Measurements from ENCODE around the gene PLEKHM2. TPM values are rescaled to one million over a fixed set of nuclear protein-coding genes. Genes with fewer than 3 reads are reported as not detected.

PLEKHM2 gene
- total RNA-seq, 1 donor from 2014 or later = 60.6 TPM

DNA sequence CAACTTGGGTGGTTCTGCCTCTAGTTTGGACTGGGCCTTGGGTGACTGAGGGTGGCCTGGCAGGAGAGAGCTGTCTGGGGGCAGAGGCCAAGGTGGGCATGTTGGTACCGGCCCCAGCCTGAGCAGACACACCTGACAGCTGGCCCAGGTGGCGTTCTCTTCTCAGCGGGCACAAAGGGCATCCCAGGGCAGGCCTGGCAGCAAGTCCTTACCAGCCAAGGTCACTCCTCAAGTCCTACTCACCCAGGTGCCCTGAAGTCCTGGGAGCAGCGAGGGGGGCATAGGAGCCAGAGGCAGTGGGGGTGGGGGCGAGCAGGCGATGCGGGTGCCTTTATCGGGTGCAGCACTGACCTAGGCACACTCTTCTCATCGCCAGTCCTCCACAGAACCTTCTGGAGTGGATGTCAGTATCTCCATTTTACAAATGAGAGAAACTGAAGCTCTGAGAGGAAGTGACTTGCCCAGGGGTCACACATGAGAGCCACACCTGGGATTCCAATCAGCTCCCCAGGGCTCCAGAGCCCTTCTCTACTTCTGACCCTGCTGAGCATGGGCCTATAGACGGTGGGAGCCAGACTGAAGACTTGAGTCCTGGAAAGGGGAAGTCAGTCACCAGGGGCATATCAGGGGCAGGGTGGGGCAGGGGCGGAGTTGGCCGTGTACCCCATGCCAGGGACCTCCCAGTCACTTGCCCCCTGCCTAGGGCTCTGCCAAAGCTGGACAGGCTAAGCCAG, 51.4 kb downstream of the PLEKHM2 start:
- Mint-ChIP-seq H3K27ac (no peak overlapping the region), H3K4me1 (no peaks in the 10 kb centered on the region), H3K4me3 (no peak overlapping the region), H3K36me3 (peaks cover 4% of the 10 kb centered on the region), H3K9me3 (no peaks in the 10 kb centered on the region), H3K27me3 (ENCODE audit: low read depth) (no peaks in the 10 kb centered on the region)
- no peak for DNase-seq (ENCODE audit: low spot score in 2 of 2, unreplicated experiment in 2 of 2)
- TF ChIP-seq, protein P1, sequence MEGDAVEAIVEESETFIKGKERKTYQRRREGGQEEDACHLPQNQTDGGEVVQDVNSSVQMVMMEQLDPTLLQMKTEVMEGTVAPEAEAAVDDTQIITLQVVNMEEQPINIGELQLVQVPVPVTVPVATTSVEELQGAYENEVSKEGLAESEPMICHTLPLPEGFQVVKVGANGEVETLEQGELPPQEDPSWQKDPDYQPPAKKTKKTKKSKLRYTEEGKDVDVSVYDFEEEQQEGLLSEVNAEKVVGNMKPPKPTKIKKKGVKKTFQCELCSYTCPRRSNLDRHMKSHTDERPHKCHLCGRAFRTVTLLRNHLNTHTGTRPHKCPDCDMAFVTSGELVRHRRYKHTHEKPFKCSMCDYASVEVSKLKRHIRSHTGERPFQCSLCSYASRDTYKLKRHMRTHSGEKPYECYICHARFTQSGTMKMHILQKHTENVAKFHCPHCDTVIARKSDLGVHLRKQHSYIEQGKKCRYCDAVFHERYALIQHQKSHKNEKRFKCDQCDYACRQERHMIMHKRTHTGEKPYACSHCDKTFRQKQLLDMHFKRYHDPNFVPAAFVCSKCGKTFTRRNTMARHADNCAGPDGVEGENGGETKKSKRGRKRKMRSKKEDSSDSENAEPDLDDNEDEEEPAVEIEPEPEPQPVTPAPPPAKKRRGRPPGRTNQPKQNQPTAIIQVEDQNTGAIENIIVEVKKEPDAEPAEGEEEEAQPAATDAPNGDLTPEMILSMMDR (IDR thresholded peaks at IDR 0.05; ENCODE audit: unreplicated experiment) = no peak

GRCh38 chr1:15736038-15736891, 52.1 kb downstream of the PLEKHM2 start, which contains the start of gene SLC25A34:
SLC25A34 (plus strand) TSS chr1:15736258; CDS start chr1:15736486, 228 bp downstream.
- Mint-ChIP-seq H3K27ac (no peak within 1 kb of the TSS), H3K36me3 (peaks cover 4% of the 10 kb centered on the region), H3K4me3 (no peak within 1 kb of the TSS), H3K4me1 (peaks cover under 1% of the 10 kb centered on the region), H3K27me3 (ENCODE audit: low read depth) (no peaks in the 10 kb centered on the region), H3K9me3 (no peaks in the 10 kb centered on the region)
- TF ChIP-seq, protein P1 (IDR thresholded peaks at IDR 0.05; ENCODE audit: unreplicated experiment) = no peak
- no peak for DNase-seq (ENCODE audit: low spot score in 2 of 2, unreplicated experiment in 2 of 2)

GRCh38 chr1:15736892-15737261, 52.8 kb downstream of the PLEKHM2 start:
- H3K4me1 Mint-ChIP-seq = peaks cover 5% of the 10 kb centered on the region
- no peaks in the 10 kb centered on the region for H3K27me3 Mint-ChIP-seq (ENCODE audit: low read depth)
- no peak overlapping the region for H3K27ac Mint-ChIP-seq
- no peak overlapping the region for H3K4me3 Mint-ChIP-seq
- no peaks in the 10 kb centered on the region for H3K9me3 Mint-ChIP-seq
- H3K36me3 Mint-ChIP-seq = peaks cover 3% of the 10 kb centered on the region
- DNase-seq (ENCODE audit: low spot score in 2 of 2, unreplicated experiment in 2 of 2) = no peak
- TF ChIP-seq, protein P1 (IDR thresholded peaks at IDR 0.05; ENCODE audit: unreplicated experiment) = no peak

DNA sequence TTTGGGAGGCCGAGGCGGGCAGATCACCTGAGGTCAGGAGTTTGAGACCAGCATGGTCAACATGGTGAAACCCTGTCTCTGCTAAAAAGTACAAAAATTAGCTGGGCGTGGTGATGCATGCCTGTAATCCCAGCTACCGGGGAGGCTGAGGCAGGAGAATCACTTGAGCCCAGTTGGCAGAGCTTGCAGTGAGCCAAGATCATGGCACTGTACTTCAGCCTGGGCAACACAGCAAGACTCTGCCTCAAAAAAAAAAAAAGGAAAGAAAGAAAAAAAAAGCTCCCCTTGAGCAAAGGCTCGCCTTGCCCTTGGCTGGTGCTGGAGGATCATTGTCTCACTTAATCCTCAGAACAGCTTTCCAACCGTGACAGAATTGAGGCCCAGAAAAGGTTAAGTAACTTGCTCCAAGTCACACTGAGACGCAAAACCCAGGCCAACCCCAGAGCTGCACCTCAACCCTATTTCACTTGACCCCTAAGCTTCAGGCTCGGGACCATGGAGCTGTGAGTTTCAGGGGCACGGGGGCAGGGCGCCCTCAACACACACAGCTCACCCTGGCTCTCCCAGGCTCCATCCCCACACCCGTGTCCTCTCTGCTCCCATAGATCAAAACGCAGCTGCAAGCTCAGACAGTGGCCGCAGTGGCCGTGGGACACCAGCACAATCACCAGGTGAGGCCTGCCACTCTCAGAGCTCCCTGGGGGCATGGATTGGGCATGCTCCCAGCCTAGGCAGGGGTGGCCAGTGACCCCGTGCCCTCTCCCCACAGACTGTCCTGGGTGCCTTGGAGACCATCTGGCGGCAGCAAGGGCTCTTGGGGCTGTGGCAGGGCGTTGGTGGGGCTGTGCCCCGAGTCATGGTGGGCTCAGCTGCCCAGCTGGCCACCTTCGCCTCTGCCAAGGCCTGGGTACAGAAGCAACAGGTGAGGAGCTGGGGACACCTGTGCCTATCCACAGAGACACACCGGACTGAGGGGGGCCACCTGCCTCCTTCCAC, 53.5 kb downstream of the PLEKHM2 start:
- H3K27ac Mint-ChIP-seq = peak overlapping the region; percentile 25
- no peaks in the 10 kb centered on the region for H3K9me3 Mint-ChIP-seq
- TF ChIP-seq, protein P1 (IDR thresholded peaks at IDR 0.05; ENCODE audit: unreplicated experiment) = no peak
- peaks cover 5% of the 10 kb centered on the region for H3K4me1 Mint-ChIP-seq
- DNase-seq (ENCODE audit: low spot score in 2 of 2, unreplicated experiment in 2 of 2) = no peak
- no peaks in the 10 kb centered on the region for H3K27me3 Mint-ChIP-seq (ENCODE audit: low read depth)
- H3K36me3 Mint-ChIP-seq = no peaks in the 10 kb centered on the region
- H3K4me3 Mint-ChIP-seq = no peak overlapping the region
